ENCODE results near the gene FEZ2.

- no peak for TF ChIP-seq EGR1 (IDR thresholded peaks at IDR 0.05)
- TF ChIP-seq TAF1 (IDR thresholded peaks at IDR 0.05; ENCODE audit: low read depth), result no peak
- TF ChIP-seq YY1 (IDR thresholded peaks at IDR 0.05; ENCODE audit: low read depth), result no peak
- no peak for TF ChIP-seq TEAD4 (IDR thresholded peaks at IDR 0.05)
Observed at GRCh38 chr2:36541891-36542595, 55.9 kb downstream of the FEZ2 start.
